Calu3 (cell line): ENCODE measurements around the gene KIAA0825. TPM values are rescaled to one million over a fixed set of nuclear protein-coding genes. Genes with fewer than 3 reads are reported as not detected.

Experiments used
- BruUV-seq: library from RNA; stranded (reverse); fragments of 400-500 nt; replicated peaks from 2 replicates; lab custom pipeline; 2021; lab: Mats Ljungman, UMichigan
- CTCF ChIA-PET: fragments of 300-600 bp; sonication (Branson Sonifier 250); formaldehyde crosslinking; loops from one replicate; lab custom pipeline; 2022; ENCODE audit warnings: antibody characterized with exemption; lab: Charles Lee
- DNase-seq: peaks from one replicate; pipeline ENCODE4 v3.0.0; 2022
- H3K27ac Mint-ChIP-seq: one replicate; pipeline ENCODE4 v1.8.0; 2022; ENCODE audit warnings: mixed read lengths; ENCODE audit not compliant: unreplicated experiment
- H3K27me3 Mint-ChIP-seq: one replicate; pipeline ENCODE4 v1.8.0; 2022; ENCODE audit warnings: mixed read lengths; ENCODE audit not compliant: unreplicated experiment
- H3K36me3 Mint-ChIP-seq: one replicate; pipeline ENCODE4 v1.8.0; 2022; ENCODE audit warnings: mild to moderate bottlenecking, moderate library complexity, mixed read lengths; ENCODE audit not compliant: insufficient read depth, unreplicated experiment
- H3K4me1 Mint-ChIP-seq: one replicate; pipeline ENCODE4 v1.8.0; 2022; ENCODE audit warnings: mild to moderate bottlenecking, low read depth, mixed read lengths; ENCODE audit not compliant: unreplicated experiment
- H3K4me3 Mint-ChIP-seq: one replicate; pipeline ENCODE4 v1.8.0; 2022; ENCODE audit warnings: mild to moderate bottlenecking, low read depth, moderate library complexity, mixed read lengths; ENCODE audit not compliant: unreplicated experiment
- H3K9me3 Mint-ChIP-seq: one replicate; pipeline ENCODE4 v1.8.0; 2022; ENCODE audit warnings: low read depth, mixed read lengths; ENCODE audit not compliant: unreplicated experiment
- intact Hi-C: fragments of 100-400 bp; cut with micrococcal nuclease; formaldehyde crosslinking; loops from one replicate; pipeline ENCODE4 v1.10.0; 2022; ENCODE audit not compliant: unreplicated experiment
- total RNA-seq: library from RNA; stranded (reverse); gene quantifications from 2 replicates; pipeline ENCODE4 v1.2.3, GENCODE V29; 2022
- TF ChIP-seq, protein P1 (sequence below): fragments of 200-600 bp; IDR thresholded peaks from one replicate; pipeline ENCODE4 v1.8.0; 2022; ENCODE audit warnings: antibody characterized with exemption; ENCODE audit not compliant: unreplicated experiment

Gene KIAA0825
- total RNA-seq, 1 experiment from 2014 or later, result 1.9 TPM

DNA sequence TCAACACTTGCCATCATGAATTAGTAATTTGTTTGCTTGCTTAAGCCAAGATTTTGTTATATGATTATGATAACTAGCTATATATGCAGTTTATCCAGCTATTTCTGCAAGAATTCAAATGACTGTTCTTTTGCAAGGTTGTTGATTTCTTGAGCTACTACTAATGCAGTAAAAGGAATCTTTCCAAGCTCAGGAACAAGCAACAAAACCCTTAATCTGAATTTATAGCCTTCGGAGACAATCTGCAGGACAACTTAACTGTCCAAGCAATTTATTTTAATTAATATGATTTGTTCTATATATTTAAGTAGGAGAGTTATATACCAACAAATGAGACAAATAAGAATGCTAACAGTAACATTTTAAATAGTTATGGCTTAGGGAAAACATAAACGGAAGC, 450.3 kb downstream of the KIAA0825 start:
- CTCF ChIA-PET, result no interaction called here
- Mint-ChIP-seq H3K27me3 (no peaks in the 10 kb centered on the region), H3K9me3 (no peaks in the 10 kb centered on the region), H3K4me1 (no peaks in the 10 kb centered on the region), H3K27ac (no peak overlapping the region), H3K4me3 (no peak overlapping the region), H3K36me3 (no peaks in the 10 kb centered on the region)
- TF ChIP-seq, protein P1, sequence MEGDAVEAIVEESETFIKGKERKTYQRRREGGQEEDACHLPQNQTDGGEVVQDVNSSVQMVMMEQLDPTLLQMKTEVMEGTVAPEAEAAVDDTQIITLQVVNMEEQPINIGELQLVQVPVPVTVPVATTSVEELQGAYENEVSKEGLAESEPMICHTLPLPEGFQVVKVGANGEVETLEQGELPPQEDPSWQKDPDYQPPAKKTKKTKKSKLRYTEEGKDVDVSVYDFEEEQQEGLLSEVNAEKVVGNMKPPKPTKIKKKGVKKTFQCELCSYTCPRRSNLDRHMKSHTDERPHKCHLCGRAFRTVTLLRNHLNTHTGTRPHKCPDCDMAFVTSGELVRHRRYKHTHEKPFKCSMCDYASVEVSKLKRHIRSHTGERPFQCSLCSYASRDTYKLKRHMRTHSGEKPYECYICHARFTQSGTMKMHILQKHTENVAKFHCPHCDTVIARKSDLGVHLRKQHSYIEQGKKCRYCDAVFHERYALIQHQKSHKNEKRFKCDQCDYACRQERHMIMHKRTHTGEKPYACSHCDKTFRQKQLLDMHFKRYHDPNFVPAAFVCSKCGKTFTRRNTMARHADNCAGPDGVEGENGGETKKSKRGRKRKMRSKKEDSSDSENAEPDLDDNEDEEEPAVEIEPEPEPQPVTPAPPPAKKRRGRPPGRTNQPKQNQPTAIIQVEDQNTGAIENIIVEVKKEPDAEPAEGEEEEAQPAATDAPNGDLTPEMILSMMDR, result no peak
- no peak for DNase-seq
- no TSS peak for BruUV-seq
- intact Hi-C loops, result no loop called here

DNA sequence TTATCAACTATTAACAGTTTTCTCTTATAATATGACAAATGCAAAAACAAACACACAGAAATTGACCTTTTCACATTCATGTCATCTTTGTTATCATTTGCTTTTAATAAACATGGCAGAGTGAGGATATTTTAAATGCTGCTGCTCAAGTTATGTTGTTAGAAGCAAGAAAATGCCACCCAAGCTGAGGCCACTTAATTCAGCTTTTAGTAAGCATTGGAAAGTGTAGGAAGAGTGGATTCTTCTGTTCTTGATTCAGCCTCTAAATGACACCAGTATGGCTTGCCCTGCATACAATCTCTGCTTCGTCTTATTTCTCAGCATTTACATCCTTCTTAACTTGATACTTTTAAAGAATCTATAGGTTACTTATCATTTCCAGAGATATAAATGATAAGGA, 456.6 kb downstream of the KIAA0825 start:
- H3K27ac Mint-ChIP-seq, result no peak overlapping the region
- no peaks in the 10 kb centered on the region for H3K27me3 Mint-ChIP-seq
- DNase-seq, result no peak
- CTCF ChIA-PET, result no interaction called here
- no peak overlapping the region for H3K4me3 Mint-ChIP-seq
- BruUV-seq, result no TSS peak
- TF ChIP-seq, protein P1, result no peak
- H3K9me3 Mint-ChIP-seq, result no peaks in the 10 kb centered on the region
- H3K4me1 Mint-ChIP-seq, result peaks cover 15% of the 10 kb centered on the region
- intact Hi-C loops, result no loop called here
- no peaks in the 10 kb centered on the region for H3K36me3 Mint-ChIP-seq

DNA sequence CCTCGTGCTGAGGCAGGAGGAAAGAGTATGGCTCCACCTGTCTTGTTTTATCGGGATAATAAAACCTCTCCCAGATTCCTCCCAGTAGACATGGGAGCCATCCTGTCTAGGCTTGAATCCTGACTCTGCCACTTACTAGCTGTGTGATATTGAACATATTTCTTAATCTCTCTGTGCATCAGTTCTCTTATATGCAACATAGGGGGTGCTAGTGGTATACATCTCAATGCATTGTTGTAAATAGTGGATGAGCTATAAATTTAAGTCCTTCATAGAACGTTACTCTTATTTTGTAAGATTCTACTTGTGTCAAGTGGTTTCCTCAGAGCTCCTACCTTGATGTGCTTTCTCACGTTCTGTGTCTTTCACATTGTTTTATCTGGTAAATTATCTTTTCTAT, 459.3 kb downstream of the KIAA0825 start:
- no peak overlapping the region for H3K27ac Mint-ChIP-seq
- no TSS peak for BruUV-seq
- TF ChIP-seq, protein P1, result no peak
- no peak for DNase-seq
- no peak overlapping the region for H3K4me3 Mint-ChIP-seq
- CTCF ChIA-PET, result interaction anchor here (1.1 kb wide), 1 partner anchor 390 kb away, joined by 3 read pairs; no protein-coding TSS in a partner anchor
- intact Hi-C loops, result no loop called here
- no peaks in the 10 kb centered on the region for H3K9me3 Mint-ChIP-seq
- peaks cover 25% of the 10 kb centered on the region for H3K4me1 Mint-ChIP-seq
- H3K27me3 Mint-ChIP-seq, result no peaks in the 10 kb centered on the region
- no peaks in the 10 kb centered on the region for H3K36me3 Mint-ChIP-seq

DNA sequence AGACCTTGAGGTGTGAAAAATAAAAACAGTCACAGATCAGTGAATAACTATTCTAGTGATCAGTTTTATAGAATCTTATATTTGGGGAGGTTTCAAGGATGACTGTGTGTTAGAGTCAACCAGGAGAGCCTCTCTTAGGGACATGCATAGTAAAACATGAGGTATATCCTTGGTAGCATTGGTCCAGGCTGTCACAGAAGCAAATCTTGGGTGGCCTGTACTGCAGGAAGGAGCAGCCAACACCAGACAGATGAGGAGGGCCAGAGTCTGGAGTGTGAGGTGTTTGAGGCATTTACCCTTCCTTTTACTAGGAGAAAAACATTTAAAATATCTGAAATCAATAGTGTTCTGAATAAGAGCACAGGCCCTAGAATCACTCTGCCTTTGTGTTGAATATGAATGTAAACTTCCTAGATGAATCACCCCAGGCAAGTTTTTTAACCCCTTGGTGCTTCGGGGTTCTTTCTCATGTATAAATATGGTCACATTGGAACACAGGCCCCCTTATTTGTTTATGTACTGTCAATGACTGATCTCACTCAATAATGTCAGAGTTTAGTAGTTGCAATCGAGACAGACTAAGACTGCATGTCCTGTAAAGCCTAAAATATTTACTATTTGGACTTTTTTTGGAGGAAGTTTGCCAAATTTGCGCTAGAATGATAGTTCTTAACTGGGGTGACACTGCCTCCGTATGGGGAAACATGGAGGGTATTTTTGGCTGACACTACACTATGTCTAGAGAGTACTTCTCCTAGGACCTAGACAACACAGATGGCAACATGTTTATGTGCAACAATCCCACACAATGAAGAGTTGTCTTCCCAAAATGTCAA, 460.5 kb downstream of the KIAA0825 start:
- H3K9me3 Mint-ChIP-seq, result no peaks in the 10 kb centered on the region
- CTCF ChIA-PET, result no interaction called here
- H3K36me3 Mint-ChIP-seq, result no peaks in the 10 kb centered on the region
- H3K27ac Mint-ChIP-seq, result no peak overlapping the region
- no peaks in the 10 kb centered on the region for H3K27me3 Mint-ChIP-seq
- no TSS peak for BruUV-seq
- H3K4me3 Mint-ChIP-seq, result no peak overlapping the region
- DNase-seq, result no peak
- peaks cover 35% of the 10 kb centered on the region for H3K4me1 Mint-ChIP-seq
- intact Hi-C loops, result no loop called here
- TF ChIP-seq, protein P1, result no peak
